Measurements from ENCODE around the gene HIPK1.

The HIPK1 gene

GRCh38 chr1:114021665-114022099 lies 92.6 kb downstream of the HIPK1 start:
- no peak for DNase-seq

- no peak for DNase-seq
These were observed 93.8 kb downstream of the HIPK1 start for GRCh38 chr1:114022877-114023276.

- DNase-seq: no peak
These were observed 94.3 kb downstream of the HIPK1 start for GRCh38 chr1:114023377-114023776.

- DNase-seq: no peak
These were observed 94.9 kb downstream of the HIPK1 start for GRCh38 chr1:114024049-114024448.

- DNase-seq: no peak
These were observed 96.7 kb downstream of the HIPK1 start for GRCh38 chr1:114025609-114026401.

GRCh38 chr1:114026797-114027196 lies 97.7 kb downstream of the HIPK1 start:
- no peak for DNase-seq

Measured in NCI-H187 treated with DMSO at 0.1 percent for 48 hours (cell line).